Mammary epithelial cell (primary cell): ENCODE data around the gene SLC17A9.
"Not testable (repeated sequence)": the region's sequence is repeated elsewhere in the genome, so short reads cannot be mapped to it uniquely, and the experiment has no call there.

ENCODE experiments used
- EZH2 ChIP-seq: IDR thresholded peaks from 2 replicates; pipeline ENCODE4 v1.6.1; 2012; ENCODE audit warnings: low read length, inconsistent platforms, borderline replicate concordance
- TF ChIP-seq, protein P1 (sequence below), 2 donors: IDR thresholded peaks in 1 of 2; conservative IDR thresholded peaks in 1 of 2; 2 replicates each; pipeline ENCODE4 v1.5.1; 2011 to 2012; ENCODE audit warnings: inconsistent platforms in 2 of 2, low read length in 2 of 2, mild to moderate bottlenecking in 2 of 2, control low read depth in 1 of 2, low read depth in 1 of 2; ENCODE audit not compliant: insufficient read depth in 1 of 2; ENCODE audit errors: extremely low read depth in 1 of 2

DNA sequence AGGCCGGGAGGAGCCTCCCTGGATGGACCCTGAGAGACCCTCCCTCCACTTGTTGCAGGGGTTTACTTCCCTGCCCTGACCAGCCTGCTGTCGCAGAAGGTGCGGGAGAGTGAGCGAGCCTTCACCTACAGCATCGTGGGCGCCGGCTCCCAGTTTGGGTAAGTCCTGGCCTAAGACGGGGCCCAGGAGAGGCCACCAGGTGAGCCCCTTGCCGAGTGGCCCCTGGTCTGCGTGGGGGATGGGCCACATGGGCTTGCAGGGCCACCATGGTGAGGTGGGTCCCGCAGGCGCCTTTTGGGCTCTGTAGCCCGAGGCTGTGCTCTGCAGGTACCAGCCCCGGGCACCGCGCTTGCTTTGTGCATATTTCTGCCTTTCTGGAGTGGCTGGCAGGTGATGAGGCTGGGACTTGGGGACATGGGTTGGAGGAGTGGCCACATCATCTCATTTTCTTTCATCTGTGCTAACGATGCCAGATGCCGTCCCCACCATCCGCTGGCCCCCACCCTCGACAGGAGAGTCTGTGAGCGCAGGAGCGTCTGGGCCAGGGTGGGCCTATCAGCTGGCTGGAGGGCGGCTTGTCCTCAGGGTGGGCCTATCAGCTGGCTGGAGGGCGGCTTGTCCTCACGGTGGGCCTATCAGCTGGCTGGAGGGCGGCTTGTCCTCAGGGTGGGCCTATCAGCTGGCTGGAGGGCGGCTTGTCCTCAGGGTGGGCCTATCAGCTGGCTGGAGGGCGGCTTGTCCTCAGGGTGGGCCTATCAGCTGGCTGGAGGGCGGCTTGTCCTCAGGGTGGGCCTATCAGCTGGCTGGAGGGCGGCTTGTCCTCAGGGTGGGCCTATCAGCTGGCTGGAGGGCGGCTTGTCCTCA lies 8.2 kb downstream of the SLC17A9 start:
- TF ChIP-seq, protein P1, sequence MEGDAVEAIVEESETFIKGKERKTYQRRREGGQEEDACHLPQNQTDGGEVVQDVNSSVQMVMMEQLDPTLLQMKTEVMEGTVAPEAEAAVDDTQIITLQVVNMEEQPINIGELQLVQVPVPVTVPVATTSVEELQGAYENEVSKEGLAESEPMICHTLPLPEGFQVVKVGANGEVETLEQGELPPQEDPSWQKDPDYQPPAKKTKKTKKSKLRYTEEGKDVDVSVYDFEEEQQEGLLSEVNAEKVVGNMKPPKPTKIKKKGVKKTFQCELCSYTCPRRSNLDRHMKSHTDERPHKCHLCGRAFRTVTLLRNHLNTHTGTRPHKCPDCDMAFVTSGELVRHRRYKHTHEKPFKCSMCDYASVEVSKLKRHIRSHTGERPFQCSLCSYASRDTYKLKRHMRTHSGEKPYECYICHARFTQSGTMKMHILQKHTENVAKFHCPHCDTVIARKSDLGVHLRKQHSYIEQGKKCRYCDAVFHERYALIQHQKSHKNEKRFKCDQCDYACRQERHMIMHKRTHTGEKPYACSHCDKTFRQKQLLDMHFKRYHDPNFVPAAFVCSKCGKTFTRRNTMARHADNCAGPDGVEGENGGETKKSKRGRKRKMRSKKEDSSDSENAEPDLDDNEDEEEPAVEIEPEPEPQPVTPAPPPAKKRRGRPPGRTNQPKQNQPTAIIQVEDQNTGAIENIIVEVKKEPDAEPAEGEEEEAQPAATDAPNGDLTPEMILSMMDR (conservative IDR thresholded peaks at IDR 0.05 in 1 of 2, IDR thresholded peaks at IDR 0.05 in 1 of 2; ENCODE audit: extremely low read depth in 1 of 2, insufficient read depth in 1 of 2, low read depth in 1 of 2, low read length in 2 of 2) = not testable (repeated sequence)
- not testable (repeated sequence) for TF ChIP-seq EZH2
